ENCODE data around the gene FNDC10.

The FNDC10 gene

DNA sequence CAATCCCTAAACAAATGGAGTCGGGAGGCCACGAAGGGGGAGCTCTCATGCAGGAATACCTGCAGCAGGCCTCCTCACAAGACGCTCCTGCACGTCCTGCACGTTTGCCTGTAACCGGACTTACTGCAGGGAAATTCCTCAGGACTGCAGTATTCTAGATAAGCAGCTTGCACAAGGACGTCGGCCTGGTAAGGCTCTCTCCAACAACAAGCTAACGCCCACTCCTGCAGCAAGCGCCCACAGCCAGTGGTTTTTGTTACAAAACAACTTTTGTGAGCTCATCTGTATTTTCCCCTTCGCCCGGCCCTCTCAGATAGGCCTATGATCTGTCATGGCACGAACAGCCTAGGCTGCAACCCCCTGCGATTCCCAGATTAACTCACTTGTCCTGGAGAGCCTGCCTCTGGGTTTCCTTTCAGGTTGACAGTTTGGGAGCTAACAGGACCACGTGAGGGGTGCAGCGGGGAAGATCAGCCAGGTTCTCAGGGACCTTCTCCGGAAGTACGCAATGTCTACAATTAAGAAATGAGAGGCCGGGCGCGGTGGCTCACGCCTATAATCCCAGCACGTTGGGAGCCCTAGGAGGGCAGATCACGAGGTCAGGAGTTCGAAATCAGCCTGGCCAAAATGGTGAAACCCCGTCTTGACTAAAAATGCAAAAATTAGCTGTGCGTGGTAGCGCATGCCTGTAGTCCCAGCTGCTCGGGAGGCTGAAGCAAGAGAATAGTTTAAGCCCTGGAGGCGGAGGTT, 14.4 kb upstream of the FNDC10 start:
- TF ChIP-seq, protein P1, sequence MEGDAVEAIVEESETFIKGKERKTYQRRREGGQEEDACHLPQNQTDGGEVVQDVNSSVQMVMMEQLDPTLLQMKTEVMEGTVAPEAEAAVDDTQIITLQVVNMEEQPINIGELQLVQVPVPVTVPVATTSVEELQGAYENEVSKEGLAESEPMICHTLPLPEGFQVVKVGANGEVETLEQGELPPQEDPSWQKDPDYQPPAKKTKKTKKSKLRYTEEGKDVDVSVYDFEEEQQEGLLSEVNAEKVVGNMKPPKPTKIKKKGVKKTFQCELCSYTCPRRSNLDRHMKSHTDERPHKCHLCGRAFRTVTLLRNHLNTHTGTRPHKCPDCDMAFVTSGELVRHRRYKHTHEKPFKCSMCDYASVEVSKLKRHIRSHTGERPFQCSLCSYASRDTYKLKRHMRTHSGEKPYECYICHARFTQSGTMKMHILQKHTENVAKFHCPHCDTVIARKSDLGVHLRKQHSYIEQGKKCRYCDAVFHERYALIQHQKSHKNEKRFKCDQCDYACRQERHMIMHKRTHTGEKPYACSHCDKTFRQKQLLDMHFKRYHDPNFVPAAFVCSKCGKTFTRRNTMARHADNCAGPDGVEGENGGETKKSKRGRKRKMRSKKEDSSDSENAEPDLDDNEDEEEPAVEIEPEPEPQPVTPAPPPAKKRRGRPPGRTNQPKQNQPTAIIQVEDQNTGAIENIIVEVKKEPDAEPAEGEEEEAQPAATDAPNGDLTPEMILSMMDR (IDR thresholded peaks at IDR 0.05; ENCODE audit: extremely low read depth, missing control alignments): no peak
- no peak for DNase-seq (ENCODE audit: low spot score)

- DNase-seq (ENCODE audit: low spot score): no peak
- TF ChIP-seq, protein P1 (IDR thresholded peaks at IDR 0.05; ENCODE audit: extremely low read depth, missing control alignments): no peak
These were observed 13.7 kb upstream of the FNDC10 start for GRCh38 chr1:1613509-1614082.

- DNase-seq (ENCODE audit: low spot score): no peak
- TF ChIP-seq, protein P1 (IDR thresholded peaks at IDR 0.05; ENCODE audit: extremely low read depth, missing control alignments): no peak
These were observed 12.1 kb upstream of the FNDC10 start for GRCh38 chr1:1612104-1612400.

DNA sequence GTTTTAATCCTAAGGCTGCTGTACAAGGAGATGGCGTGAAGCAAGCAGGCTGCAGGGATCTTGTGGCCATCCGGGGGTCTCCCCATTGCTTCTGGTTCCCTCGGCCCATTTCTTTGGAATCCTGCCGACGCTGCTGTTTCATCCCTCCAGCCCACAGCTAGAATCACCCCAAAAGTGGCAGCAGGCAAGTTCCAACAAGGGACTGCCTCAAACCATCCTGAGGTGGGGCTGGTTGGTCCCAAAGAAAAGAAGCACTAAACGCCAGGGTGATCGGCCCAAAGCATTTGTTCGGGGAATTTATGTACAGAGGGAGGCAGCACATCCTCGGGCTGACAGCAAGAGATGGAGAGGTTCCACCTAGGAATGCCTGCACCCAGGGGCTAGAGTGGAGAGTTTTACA, 10.9 kb upstream of the FNDC10 start:
- TF ChIP-seq, protein P1 (IDR thresholded peaks at IDR 0.05; ENCODE audit: extremely low read depth, missing control alignments): no peak
- DNase-seq (ENCODE audit: low spot score): no peak

DNA sequence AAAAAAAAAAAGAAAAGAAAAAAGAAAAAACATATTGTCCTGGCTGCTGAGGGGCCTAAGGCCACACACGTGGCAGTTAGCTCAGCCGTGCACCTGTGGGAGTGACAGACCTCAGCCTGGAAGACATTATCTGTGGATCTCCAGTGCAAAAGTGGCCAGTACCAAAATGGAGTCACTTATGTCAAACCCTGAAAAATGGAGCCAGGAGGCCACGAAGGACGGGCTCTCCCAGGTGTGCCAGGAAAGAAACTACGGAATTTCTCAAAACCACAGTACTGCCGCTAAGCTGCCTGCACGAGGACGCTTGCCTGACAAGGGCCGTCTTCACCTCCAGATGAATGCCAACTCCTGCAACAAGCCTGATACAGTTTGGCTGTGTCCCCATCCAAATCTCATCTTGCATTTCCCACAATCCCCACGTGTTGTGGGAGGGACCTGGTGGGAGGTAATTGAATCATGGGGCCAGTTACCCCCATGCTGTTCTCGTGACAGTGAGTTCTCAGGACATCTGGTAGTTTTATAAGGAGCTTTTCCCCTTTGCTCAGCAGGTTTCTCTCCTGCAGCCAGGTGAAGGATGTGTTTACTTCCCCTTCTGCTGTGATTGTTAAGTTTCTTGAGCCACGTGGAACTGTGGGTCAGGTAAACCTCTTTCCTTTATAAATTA, 10.0 kb upstream of the FNDC10 start:
- TF ChIP-seq, protein P1 (IDR thresholded peaks at IDR 0.05; ENCODE audit: extremely low read depth, missing control alignments): no peak
- DNase-seq (ENCODE audit: low spot score): no peak

DNA sequence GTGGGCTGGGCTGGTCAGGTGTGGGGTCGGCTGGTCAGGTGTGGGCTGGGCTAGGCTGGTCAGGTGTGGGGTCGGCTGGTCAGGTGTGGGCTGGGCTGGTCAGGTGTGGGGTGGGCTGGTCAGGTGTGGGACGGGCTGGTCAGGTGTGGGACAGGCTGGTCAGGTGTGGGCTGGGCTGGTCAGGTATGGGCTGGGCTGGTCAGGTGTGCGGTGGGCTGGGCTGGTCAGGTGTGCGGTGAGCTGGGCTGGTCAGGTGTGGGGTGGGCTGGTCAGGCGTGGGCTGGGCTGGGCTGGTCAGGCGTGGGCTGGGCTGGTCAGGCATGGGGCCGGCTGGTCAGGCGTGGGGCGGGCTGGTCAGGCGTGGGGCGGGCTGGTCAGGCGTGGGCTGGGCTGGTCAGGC, 6.3 kb upstream of the FNDC10 start:
- no peak for DNase-seq (ENCODE audit: low spot score)
- TF ChIP-seq, protein P1 (IDR thresholded peaks at IDR 0.05; ENCODE audit: extremely low read depth, missing control alignments): no peak

DNA sequence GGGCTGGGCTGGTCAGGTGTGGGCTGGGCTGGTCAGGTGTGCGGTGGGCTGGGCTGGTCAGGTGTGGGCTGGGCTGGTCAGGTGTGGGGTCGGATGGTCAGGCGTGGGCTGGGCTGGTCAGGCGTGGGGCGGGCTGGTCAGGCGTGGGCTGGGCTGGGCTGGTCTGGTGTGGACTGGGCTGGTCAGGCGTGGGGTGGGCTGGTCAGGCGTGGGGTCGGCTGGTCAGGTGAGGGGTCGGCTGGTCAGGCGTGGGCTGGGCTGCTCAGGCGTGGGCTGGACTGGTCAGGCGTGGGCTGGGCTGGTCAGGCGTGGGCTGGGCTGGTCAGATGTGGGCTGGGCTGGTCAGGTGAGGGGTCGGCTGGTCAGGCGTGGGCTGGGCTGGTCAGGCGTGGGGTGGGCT, 5.8 kb upstream of the FNDC10 start:
- TF ChIP-seq, protein P1 (IDR thresholded peaks at IDR 0.05; ENCODE audit: extremely low read depth, missing control alignments): no peak
- DNase-seq (ENCODE audit: low spot score): no peak

All from GM20000 (cell line).